ENCODE data around the gene EEF2K. TPM values are rescaled to one million over a fixed set of nuclear protein-coding genes. Genes with fewer than 3 reads are reported as not detected.

Gene EEF2K
- total and polyA plus RNA-seq, 2 of the 13 experiments (the other 11 are each of a cell fraction or from before 2014, with no cell fraction given) = 22.0 to 23.8 TPM

GRCh38 chr16:22297871-22298733 lies 92.0 kb downstream of the EEF2K start (continued):
- no peak; the same call in 1 of the 2 replicates for TF ChIP-seq ZNF609 (CRISPR knock-in tag; IDR thresholded peaks at IDR 0.05; ENCODE audit: borderline replicate concordance)
- TF ChIP-seq NFKB2 (CRISPR knock-in tag; IDR thresholded peaks at IDR 0.05; ENCODE audit: borderline replicate concordance) = no peak
- 0 out of 2 replicates have a peak, but pooled peaks have one; percentile 12 for TF ChIP-seq HINFP (CRISPR knock-in tag; IDR thresholded peaks at IDR 0.05; ENCODE audit: low read depth)
- TF ChIP-seq CBFB (CRISPR knock-in tag; IDR thresholded peaks at IDR 0.05) = no peak
- no peak for TF ChIP-seq TCF12 (IDR thresholded peaks at IDR 0.05)
- no peak for TF ChIP-seq TCF12 (CRISPR knock-in tag; IDR thresholded peaks at IDR 0.05)
- 0 out of 2 replicates have a peak, but pooled peaks have one; percentile 3 for TF ChIP-seq ZNF350 (CRISPR knock-in tag; IDR thresholded peaks at IDR 0.05; ENCODE audit: borderline replicate concordance, low read depth)
- TF ChIP-seq ZNF253 (CRISPR knock-in tag; IDR thresholded peaks at IDR 0.05; ENCODE audit: borderline replicate concordance) = no peak; the same call in 1 of the 2 replicates
- TF ChIP-seq MEIS2 (CRISPR knock-in tag; IDR thresholded peaks at IDR 0.05) = no peak
- TF ChIP-seq ZNF660 (CRISPR knock-in tag; IDR thresholded peaks at IDR 0.05; ENCODE audit: borderline replicate concordance, low read depth) = no peak
- no peak for TF ChIP-seq RNF219 (CRISPR knock-in tag; IDR thresholded peaks at IDR 0.05)
- no peak for TF ChIP-seq IRF1 (CRISPR knock-in tag; IDR thresholded peaks at IDR 0.05; ENCODE audit: low read depth)
- peak; percentile 15 for TF ChIP-seq PRPF4 (IDR thresholded peaks at IDR 0.05; ENCODE audit: low read depth, low read length, poor library complexity, severe bottlenecking)
- no peak for TF ChIP-seq SRSF4 (IDR thresholded peaks at IDR 0.05; ENCODE audit: low read depth, low read length, poor library complexity, severe bottlenecking)
- TF ChIP-seq BHLHE40 (IDR thresholded peaks at IDR 0.05; ENCODE audit: low read length) = no peak
- no peak for TF ChIP-seq KMT2A (CRISPR knock-in tag; IDR thresholded peaks at IDR 0.05)
- TF ChIP-seq THRA (CRISPR knock-in tag; IDR thresholded peaks at IDR 0.05; ENCODE audit: borderline replicate concordance) = peak; percentile 60; the same call in 1 of the 2 replicates

All from HepG2 (cell line).